ENCODE measurements around the gene VPS37C.
"Not testable (repeated sequence)": the region's sequence is repeated elsewhere in the genome, so short reads cannot be mapped to it uniquely, and the experiment has no call there.

VPS37C gene

GRCh38 chr11:61161190-61162091 is at the start of gene VPS37C:
Gene VPS37C, minus strand, starts transcription at chr11:61161426. Its CDS starts 22,597 bp downstream, at chr11:61138829.
- peak within 1 kb of the TSS; percentile 92 for H3K27ac ChIP-seq
- TF ChIP-seq ZFX (IDR thresholded peaks at IDR 0.05) = no peak
- TF ChIP-seq, protein P1, sequence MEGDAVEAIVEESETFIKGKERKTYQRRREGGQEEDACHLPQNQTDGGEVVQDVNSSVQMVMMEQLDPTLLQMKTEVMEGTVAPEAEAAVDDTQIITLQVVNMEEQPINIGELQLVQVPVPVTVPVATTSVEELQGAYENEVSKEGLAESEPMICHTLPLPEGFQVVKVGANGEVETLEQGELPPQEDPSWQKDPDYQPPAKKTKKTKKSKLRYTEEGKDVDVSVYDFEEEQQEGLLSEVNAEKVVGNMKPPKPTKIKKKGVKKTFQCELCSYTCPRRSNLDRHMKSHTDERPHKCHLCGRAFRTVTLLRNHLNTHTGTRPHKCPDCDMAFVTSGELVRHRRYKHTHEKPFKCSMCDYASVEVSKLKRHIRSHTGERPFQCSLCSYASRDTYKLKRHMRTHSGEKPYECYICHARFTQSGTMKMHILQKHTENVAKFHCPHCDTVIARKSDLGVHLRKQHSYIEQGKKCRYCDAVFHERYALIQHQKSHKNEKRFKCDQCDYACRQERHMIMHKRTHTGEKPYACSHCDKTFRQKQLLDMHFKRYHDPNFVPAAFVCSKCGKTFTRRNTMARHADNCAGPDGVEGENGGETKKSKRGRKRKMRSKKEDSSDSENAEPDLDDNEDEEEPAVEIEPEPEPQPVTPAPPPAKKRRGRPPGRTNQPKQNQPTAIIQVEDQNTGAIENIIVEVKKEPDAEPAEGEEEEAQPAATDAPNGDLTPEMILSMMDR (conservative IDR thresholded peaks at IDR 0.05) = no peak; the same call in 1 of the 2 replicates

- H3K27ac ChIP-seq = not testable (repeated sequence)
Observed at GRCh38 chr11:61210629-61211028, 49.4 kb upstream of the VPS37C start.

GRCh38 chr11:61207636-61208310 is 46.5 kb upstream of the VPS37C start:
- H3K27ac ChIP-seq = not testable (repeated sequence)

GRCh38 chr11:61204502-61205059 is 43.4 kb upstream of the VPS37C start:
- not testable (repeated sequence) for H3K27ac ChIP-seq

- H3K27ac ChIP-seq = not testable (repeated sequence)
Observed at GRCh38 chr11:61203873-61204272, 42.6 kb upstream of the VPS37C start.

DNA sequence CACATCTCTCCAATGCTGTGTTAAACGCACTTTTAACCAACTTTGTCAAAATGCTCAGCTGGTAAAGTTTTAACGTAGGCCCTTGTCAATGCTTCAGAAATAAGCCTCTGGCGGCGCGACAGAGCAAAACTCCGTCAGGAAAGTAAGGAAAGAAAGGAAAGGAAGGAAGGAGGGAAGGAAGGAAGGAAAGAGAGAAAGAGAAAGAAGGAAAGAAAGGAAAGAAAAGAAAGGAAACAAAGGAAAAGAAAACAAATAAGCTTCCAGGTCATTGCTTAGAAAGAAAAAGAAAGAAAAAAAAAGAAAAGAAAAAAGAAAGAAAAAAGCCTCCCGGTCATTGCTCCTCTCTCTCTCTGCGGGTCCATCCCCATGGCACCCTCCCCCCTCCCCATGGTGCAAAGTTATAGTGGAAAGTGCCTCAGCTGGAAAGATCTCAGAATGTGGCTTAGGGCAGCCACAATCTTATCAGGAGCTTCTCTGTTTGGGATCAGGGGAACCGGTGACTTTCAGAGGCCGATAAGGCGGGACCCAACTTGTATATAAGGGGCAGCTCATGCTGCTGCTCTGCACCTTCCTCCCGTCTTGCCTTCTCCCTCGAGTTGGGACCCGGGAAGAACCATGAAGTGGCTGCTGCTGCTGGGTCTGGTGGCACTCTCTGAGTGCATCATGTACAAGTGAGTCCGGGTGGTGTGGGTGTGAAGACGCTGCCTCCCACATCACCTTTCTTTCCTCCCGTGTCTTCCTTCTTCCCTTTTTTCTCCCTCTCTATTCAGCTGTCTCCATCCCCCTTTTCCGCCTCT is 41.9 kb upstream of the VPS37C start, which contains the start of gene PGA3:
PGA3 (plus strand) TSS at position 566 of the 797 bp plus-strand sequence; CDS start at position 616, 50 bp downstream.
- H3K27ac ChIP-seq = not testable (repeated sequence)

DNA sequence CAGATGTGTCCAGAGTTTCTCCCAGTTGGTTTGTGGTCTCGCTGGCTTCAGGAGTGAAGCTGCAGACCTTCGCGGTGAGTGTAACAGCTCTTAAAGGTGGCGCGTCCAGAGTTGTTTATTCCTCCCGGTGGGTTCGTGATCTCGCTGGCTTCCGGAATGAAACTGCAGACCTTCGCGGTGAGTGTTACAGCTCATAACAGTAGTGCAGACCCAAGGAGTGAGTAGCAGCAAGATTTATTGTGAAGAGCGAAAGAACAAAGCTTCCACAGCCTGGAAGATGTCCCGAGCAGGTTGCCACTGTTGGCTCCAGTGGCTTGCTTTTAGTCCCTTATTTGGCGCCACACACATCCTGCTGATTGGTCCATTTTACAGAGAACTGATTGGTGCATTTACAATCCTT is 40.2 kb upstream of the VPS37C start:
- no peak overlapping the region for H3K27ac ChIP-seq
- TF ChIP-seq ZFX (IDR thresholded peaks at IDR 0.05) = no peak
- TF ChIP-seq, protein P1 (conservative IDR thresholded peaks at IDR 0.05) = no peak

DNA sequence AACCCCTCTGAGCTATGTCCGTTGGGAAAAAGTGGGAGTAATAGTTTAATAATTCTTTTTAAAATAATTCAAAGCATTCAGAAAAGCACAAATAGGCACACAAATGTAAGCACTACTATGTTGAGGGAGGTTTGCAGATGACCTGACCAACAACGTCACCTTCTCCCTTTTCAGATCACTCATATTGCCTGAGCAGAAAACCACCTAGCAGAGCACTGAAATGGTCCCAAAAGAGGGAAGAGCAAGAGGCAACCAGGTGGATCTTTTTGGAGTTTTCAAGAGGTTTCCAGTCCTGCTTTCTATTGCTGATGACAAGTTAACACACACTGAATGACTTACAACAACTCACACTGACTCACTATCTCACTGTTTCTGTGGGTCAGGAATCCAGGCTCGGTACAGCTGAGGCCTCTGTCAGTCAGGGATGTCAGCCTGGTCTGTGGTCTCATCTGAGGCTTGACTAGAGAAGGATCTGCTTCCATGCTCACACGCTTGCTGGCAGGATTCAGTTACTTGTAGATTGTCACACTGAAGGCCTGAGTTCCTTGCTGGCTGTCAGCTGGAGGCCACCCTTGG is 37.8 kb upstream of the VPS37C start:
- H3K27ac ChIP-seq = no peak overlapping the region
- no peak for TF ChIP-seq ZFX (IDR thresholded peaks at IDR 0.05)
- TF ChIP-seq, protein P1 (conservative IDR thresholded peaks at IDR 0.05) = no peak

- H3K27ac ChIP-seq = no peak overlapping the region
- no peak for TF ChIP-seq ZFX (IDR thresholded peaks at IDR 0.05)
- TF ChIP-seq, protein P1 (conservative IDR thresholded peaks at IDR 0.05) = no peak
Observed at GRCh38 chr11:61198361-61198760, 37.1 kb upstream of the VPS37C start.
